ENCODE measurements around the gene F7. TPM values are rescaled to one million over a fixed set of nuclear protein-coding genes. Genes with fewer than 3 reads are reported as not detected.
A peak's percentile ranks its signal among the peaks of the same experiment; 100 is the strongest.

Gene F7
- total RNA-seq, 1 donor from 2014 or later = 0.60 TPM

DNA sequence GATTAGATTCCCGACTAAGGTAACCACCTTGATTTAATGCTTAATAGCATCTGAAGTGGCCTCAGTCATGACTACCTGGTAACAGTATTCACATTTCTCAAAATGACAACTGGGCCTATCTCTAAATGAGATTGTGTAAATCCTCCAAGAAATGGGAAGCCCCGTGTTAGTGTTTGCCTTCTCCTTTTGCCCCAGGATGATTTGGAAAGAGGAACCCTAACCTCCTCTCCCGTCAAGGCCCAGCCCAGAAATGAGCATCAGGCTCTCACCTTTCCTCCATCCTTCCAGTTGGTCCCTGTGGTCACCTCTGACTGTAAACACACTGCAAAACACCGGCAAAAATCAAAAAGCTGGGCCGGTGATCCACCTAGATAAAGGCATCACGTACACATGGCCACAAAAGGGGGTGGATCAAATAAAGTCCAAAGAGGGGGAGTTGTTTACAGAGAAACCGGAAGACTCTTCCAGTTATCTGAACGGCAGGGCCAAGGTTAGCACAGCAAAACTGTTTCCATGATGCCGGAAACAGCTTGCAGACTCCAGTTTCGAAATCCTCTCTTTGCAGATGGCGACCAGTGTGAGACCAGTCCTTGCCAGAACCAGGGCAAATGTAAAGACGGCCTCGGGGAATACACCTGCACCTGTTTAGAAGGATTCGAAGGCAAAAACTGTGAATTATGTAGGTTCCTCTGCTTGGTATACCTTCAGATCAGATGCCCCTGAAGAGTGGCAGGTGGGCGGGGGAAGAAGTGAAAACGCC lies 33.4 kb downstream of the F7 start:
- H3K9me3 Mint-ChIP-seq (ENCODE audit: low read depth) = no peaks in the 10 kb centered on the region
- H3K36me3 Mint-ChIP-seq (ENCODE audit: low read depth) = no peaks in the 10 kb centered on the region
- no peak overlapping the region for H3K27ac Mint-ChIP-seq (ENCODE audit: unreplicated experiment)
- H3K4me1 Mint-ChIP-seq (ENCODE audit: low read depth) = no peaks in the 10 kb centered on the region
- TF ChIP-seq, protein P1, sequence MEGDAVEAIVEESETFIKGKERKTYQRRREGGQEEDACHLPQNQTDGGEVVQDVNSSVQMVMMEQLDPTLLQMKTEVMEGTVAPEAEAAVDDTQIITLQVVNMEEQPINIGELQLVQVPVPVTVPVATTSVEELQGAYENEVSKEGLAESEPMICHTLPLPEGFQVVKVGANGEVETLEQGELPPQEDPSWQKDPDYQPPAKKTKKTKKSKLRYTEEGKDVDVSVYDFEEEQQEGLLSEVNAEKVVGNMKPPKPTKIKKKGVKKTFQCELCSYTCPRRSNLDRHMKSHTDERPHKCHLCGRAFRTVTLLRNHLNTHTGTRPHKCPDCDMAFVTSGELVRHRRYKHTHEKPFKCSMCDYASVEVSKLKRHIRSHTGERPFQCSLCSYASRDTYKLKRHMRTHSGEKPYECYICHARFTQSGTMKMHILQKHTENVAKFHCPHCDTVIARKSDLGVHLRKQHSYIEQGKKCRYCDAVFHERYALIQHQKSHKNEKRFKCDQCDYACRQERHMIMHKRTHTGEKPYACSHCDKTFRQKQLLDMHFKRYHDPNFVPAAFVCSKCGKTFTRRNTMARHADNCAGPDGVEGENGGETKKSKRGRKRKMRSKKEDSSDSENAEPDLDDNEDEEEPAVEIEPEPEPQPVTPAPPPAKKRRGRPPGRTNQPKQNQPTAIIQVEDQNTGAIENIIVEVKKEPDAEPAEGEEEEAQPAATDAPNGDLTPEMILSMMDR (IDR thresholded peaks at IDR 0.05) = no peak
- no peak for DNase-seq (ENCODE audit: low spot score)
- H3K4me3 Mint-ChIP-seq (ENCODE audit: unreplicated experiment) = no peak overlapping the region
- H3K27me3 Mint-ChIP-seq (ENCODE audit: low read depth) = peaks cover 5% of the 10 kb centered on the region

DNA sequence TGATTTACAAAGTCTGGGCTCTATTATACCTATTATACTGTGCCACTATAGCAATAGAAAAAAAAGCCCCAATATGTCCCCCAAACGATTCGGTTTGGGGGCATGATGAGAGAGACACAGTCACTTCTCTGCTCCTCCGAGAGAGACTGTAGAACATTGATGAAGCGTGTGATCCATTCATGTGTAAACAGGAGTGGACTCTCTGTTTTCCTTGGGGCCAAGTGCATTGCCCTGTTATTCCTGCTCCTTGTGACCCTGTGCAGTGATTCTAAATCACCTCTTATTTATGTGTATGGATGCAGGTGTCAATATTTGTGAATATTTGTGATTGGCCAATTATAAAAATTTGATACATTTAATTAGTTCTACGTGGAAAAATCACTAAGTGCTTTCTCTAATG lies 34.0 kb downstream of the F7 start:
- H3K4me3 Mint-ChIP-seq (ENCODE audit: unreplicated experiment) = no peak overlapping the region
- no peak overlapping the region for H3K27ac Mint-ChIP-seq (ENCODE audit: unreplicated experiment)
- no peaks in the 10 kb centered on the region for H3K4me1 Mint-ChIP-seq (ENCODE audit: low read depth)
- TF ChIP-seq, protein P1 (IDR thresholded peaks at IDR 0.05) = no peak
- DNase-seq (ENCODE audit: low spot score) = no peak
- no peaks in the 10 kb centered on the region for H3K9me3 Mint-ChIP-seq (ENCODE audit: low read depth)
- H3K36me3 Mint-ChIP-seq (ENCODE audit: low read depth) = no peaks in the 10 kb centered on the region
- H3K27me3 Mint-ChIP-seq (ENCODE audit: low read depth) = peaks cover 5% of the 10 kb centered on the region

DNA sequence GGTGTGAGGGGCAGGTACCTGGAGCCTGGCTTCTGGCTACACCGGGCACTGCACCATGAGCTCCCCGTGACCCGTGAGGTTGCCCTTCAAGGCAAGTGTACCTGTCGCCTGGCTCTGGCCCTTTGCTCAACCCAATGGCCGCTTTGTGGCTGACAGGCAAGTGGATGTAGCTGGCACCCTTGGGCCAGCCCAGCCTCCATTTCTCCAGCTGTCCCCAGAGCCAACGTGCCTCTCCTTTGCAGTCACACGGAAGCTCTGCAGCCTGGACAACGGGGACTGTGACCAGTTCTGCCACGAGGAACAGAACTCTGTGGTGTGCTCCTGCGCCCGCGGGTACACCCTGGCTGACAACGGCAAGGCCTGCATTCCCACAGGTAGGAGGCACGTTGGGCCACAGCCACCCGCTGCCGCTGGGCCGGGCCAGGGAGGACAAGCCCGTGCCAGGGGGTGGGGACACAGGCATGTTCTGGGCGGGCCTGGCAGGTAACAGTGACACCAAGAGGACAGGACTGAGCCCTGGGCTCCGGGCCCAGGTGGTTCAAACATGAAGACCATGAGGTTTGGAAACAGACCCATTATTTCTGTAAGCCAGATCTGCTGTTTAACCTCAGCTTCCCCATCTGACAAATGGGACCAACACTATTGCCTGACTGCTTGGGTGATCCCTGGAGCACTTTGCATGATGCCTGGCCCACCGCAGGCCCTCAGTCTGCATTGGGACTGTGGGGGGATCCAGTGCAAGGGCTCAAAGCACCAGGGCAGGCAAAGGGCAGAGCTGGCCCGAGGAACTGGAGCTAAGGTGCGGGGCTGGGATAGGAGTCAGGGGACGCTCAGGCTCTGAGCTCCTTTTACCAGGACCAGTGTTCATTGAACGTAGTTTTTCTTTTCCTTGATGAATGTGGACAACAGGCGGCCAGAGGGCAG lies 35.3 kb downstream of the F7 start:
- Mint-ChIP-seq H3K9me3 (ENCODE audit: low read depth) (no peaks in the 10 kb centered on the region), H3K27ac (ENCODE audit: unreplicated experiment) (no peak overlapping the region)

DNA sequence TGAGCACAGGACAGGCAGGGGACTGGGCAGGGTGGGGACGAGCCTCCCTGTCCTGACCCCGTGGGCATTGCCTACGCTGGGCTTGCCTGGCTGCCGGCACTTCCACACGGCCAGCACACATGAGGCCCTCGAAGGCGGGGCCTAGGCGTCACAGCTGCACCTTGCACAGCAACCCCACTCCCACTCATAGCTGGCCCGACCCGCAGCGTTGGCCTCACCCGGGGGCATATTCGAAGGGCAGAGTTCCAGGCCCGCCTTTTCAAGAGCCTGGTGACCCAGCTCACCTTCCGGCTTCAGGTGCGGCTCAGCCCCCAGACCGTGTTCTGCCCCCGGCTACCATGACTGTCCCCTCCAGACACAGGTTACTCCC lies 36.0 kb downstream of the F7 start:
- H3K4me1 Mint-ChIP-seq (ENCODE audit: low read depth) = no peaks in the 10 kb centered on the region
- TF ChIP-seq, protein P1 (IDR thresholded peaks at IDR 0.05) = no peak
- H3K27ac Mint-ChIP-seq (ENCODE audit: unreplicated experiment) = no peak overlapping the region
- no peak overlapping the region for H3K4me3 Mint-ChIP-seq (ENCODE audit: unreplicated experiment)
- no peaks in the 10 kb centered on the region for H3K9me3 Mint-ChIP-seq (ENCODE audit: low read depth)
- DNase-seq (ENCODE audit: low spot score) = no peak
- H3K36me3 Mint-ChIP-seq (ENCODE audit: low read depth) = no peaks in the 10 kb centered on the region
- H3K27me3 Mint-ChIP-seq (ENCODE audit: low read depth) = peaks cover 2% of the 10 kb centered on the region

More for the DNA sequence above, 35.3 kb downstream of the F7 start:
- H3K4me1 Mint-ChIP-seq (ENCODE audit: low read depth) = no peaks in the 10 kb centered on the region
- TF ChIP-seq, protein P1 (IDR thresholded peaks at IDR 0.05) = no peak
- H3K27me3 Mint-ChIP-seq (ENCODE audit: low read depth) = peaks cover 4% of the 10 kb centered on the region
- H3K4me3 Mint-ChIP-seq (ENCODE audit: unreplicated experiment) = no peak overlapping the region
- H3K36me3 Mint-ChIP-seq (ENCODE audit: low read depth) = no peaks in the 10 kb centered on the region
- DNase-seq (ENCODE audit: low spot score) = peak; percentile 75

DNA sequence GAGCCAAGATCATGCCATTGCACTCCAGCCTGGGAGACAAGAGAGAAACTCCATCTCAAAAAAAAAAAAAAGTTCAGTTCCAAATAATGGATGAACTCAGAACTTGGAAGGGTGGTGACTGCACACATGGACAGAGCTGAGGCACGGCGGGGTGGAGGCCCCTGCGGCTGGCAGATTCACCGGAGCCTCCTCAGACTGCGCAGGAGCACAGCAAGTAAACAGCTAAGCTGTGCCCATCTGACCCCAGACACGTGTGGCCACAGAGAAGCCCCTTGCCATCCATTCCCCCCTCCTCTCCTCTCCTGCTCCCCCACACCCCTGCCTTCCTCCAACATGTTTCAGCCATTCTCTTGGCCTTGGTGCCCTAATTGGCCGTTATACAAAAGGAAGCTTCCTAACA lies 37.3 kb downstream of the F7 start:
- Mint-ChIP-seq H3K27me3 (ENCODE audit: low read depth) (no peaks in the 10 kb centered on the region), H3K4me1 (ENCODE audit: low read depth) (no peaks in the 10 kb centered on the region), H3K27ac (ENCODE audit: unreplicated experiment) (no peak overlapping the region), H3K4me3 (ENCODE audit: unreplicated experiment) (no peak overlapping the region), H3K36me3 (ENCODE audit: low read depth) (no peaks in the 10 kb centered on the region), H3K9me3 (ENCODE audit: low read depth) (no peaks in the 10 kb centered on the region)
- TF ChIP-seq, protein P1 (IDR thresholded peaks at IDR 0.05) = no peak
- no peak for DNase-seq (ENCODE audit: low spot score)
